Fibroblast of villous mesenchyme (primary cell): ENCODE results near the gene SHISA7. TPM values are rescaled to one million over a fixed set of nuclear protein-coding genes. Genes with fewer than 3 reads are reported as not detected.

Experiments used
- DNase-seq: peaks from one replicate; pipeline ENCODE4 v3.0.0-alpha.2; 2010; ENCODE audit warnings: low read depth
- H3K4me3 ChIP-seq: 2 replicates; pipeline ENCODE4 v1.5.1; 2011; ENCODE audit warnings: low read depth, mild to moderate bottlenecking, low read length
- total RNA-seq: library from RNA; depleted of rRNA; stranded (reverse); fragments of >200 nt; gene quantifications from 2 replicates; pipeline ENCODE4 v1.2.3, GENCODE V29; 2012
- TF ChIP-seq, protein P1 (sequence below): IDR thresholded peaks from 2 replicates; pipeline ENCODE4 v1.5.1; 2012; ENCODE audit warnings: low read depth, mild to moderate bottlenecking, low read length; ENCODE audit not compliant: insufficient read depth

SHISA7 gene
- total RNA-seq, 1 donor: not detected

DNA sequence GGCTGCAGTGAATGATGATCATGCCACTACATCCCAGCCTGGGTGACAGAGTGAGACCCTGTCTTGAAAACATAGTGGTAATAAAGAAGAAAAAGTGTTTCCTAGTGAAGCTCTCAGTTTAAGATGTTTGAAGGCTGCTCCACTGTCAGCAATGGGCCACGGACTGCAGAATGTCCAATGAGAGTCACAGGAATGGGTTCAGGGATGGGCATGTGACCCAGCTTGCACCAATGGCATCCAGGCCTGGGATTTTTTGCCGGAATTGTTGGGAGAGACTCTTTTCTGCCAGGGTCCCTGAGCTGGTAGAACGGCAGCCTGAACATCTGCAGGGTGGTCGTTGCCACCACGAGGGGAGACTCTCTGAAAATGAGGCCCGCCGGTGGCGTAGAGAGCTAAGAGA is 6.3 kb downstream of the SHISA7 start:
- DNase-seq: no peak
- no peak overlapping the region for H3K4me3 ChIP-seq
- TF ChIP-seq, protein P1, sequence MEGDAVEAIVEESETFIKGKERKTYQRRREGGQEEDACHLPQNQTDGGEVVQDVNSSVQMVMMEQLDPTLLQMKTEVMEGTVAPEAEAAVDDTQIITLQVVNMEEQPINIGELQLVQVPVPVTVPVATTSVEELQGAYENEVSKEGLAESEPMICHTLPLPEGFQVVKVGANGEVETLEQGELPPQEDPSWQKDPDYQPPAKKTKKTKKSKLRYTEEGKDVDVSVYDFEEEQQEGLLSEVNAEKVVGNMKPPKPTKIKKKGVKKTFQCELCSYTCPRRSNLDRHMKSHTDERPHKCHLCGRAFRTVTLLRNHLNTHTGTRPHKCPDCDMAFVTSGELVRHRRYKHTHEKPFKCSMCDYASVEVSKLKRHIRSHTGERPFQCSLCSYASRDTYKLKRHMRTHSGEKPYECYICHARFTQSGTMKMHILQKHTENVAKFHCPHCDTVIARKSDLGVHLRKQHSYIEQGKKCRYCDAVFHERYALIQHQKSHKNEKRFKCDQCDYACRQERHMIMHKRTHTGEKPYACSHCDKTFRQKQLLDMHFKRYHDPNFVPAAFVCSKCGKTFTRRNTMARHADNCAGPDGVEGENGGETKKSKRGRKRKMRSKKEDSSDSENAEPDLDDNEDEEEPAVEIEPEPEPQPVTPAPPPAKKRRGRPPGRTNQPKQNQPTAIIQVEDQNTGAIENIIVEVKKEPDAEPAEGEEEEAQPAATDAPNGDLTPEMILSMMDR: no peak

DNA sequence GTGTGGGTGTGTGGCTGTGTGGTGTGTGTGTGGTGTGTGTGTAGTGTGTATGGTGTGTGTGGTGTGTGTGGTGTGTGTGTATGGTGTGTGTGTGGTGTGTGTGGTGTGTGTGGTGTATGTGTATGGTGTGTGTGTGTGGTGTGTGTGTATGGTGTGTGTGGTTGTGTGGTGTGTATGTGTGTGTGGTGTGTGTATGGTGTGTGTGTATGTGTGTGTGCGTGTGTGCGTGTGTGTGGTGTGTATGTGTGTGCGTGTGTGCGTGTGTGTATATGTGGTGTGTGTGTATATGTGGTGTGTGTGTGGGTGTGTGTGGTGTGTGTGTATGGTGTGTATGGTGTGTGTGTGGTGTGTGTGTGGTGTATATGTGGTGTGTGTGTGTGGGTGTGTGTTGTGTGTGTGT is 8.1 kb downstream of the SHISA7 start:
- TF ChIP-seq, protein P1: no peak

DNA sequence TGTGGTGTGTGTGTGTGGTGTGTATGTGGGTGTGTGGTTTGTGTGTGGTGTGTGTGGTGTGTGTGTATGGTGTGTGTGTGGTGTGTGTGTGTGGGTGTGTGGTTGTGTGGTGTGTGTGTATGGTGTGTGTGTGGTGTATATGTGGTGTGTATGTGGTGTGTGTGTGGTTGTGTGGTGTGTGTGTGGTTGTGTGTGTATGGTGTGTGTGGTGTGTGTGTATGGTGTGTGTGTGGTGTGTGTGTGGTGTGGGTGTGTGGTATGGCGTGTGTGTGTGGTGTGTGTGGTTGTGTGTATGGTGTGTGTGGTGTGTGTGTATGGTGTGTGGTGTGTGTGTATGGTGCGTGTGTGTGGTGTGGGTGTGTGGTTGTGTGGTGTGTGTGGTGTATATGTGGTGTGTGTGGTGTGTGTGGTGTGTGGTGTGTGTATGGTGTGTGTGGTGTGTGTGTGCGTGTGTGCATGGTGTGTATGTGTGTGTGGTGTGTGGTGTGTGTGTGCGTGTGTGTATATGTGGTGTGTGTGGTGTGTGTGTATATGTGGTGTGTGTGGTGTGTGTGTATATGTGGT is 8.7 kb downstream of the SHISA7 start:
- TF ChIP-seq, protein P1: no peak
- no peak overlapping the region for H3K4me3 ChIP-seq
- no peak for DNase-seq

More for the DNA sequence above, 8.1 kb downstream of the SHISA7 start:
- no peak for DNase-seq
- no peak overlapping the region for H3K4me3 ChIP-seq

DNA sequence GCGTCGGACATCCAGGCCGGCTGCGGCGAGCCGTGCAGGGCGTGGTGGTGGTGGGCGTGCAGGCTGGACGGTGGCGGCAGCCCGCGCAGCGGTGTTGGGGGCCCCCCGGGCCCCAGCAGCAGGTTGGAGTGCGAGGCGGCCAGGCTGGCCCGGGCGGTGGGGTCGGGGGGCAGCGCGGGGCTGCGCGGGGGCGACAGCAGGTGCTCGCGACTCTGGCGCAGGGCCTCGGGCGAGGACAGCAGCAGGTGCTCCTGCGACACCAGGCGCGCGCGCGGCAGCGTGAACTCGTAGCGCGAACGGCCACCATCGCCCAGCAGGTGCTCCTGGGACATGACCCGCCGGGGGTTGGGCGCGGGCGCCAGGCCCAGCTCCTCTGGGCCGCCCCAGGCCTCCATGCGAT is 9.8 kb downstream of the SHISA7 start:
- DNase-seq: no peak
- no peak overlapping the region for H3K4me3 ChIP-seq
- TF ChIP-seq, protein P1: no peak

DNA sequence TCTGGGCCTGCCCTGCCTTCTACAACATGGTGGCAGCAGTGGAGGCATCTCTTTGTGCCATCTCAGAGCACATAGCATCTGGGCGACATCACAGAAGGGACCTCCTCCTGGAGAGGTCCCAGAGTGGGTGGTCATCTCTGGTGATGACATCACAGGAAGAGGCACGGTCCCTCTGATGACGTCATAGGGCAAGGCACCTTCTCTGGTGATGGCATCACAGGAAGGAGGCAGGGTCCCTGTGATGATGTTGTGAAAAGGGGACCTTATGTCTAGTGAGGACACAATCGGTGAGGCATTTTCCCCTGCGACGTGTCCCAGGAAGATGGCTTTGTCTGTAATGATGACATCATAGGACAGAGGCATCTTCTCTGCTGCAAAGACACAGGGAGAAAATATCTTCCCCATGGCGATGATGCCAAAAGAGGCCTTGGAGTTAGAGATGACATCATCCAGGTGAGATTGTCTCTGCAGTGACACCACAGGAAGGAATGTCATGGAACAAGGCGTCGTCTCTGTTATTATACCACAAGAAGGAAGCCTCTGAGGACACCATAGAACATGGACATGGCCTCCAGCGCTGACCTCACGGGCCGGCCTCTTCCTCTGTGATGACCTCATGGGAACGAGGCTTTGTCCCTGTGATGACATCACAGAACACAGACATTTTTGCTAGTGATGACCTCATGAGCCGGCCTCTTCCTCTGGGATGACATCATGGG is 10.7 kb downstream of the SHISA7 start:
- TF ChIP-seq, protein P1: no peak
- DNase-seq: no peak
- H3K4me3 ChIP-seq: no peak overlapping the region

DNA sequence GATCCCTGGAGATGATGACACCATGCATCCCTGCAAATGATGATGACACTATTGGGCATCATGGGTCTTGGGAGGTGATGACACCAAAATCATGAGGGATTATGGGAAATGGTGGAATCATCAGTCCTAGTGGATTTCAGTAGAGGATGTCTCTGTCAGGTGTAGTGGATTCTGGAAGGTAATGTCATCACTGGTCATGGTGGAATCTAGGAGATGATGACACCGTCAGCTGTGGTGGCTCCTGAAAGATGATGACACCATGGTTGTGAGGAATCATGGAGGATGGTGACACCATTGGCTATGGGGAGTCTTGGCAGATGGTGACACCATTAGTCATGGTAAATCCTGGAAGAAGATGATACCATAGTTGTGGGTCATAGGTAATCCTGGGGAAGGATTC is 11.9 kb downstream of the SHISA7 start:
- H3K4me3 ChIP-seq: no peak overlapping the region
- no peak for DNase-seq
- TF ChIP-seq, protein P1: no peak
